Brain microvascular endothelial cell (primary cell): ENCODE measurements around the gene DHCR24.

Source experiments
- DNase-seq: peaks from one replicate; pipeline ENCODE4 v3.0.0-alpha.2; 2020
- H3K27ac ChIP-seq: fragments of 250-450 bp; sonication (Bioruptor Pico); 2 replicates; pipeline ENCODE4 v1.5.1; 2020; ENCODE audit warnings: mild to moderate bottlenecking, moderate library complexity
- H3K27me3 ChIP-seq: fragments of 250-450 bp; sonication (Bioruptor Pico); replicated peaks from 2 replicates; pipeline ENCODE4 v1.5.1; 2020; ENCODE audit warnings: mild to moderate bottlenecking
- H3K36me3 ChIP-seq: fragments of 250-450 bp; sonication (Bioruptor Pico); replicated peaks from 2 replicates; pipeline ENCODE4 v1.5.1; 2020; ENCODE audit warnings: mild to moderate bottlenecking
- H3K4me3 ChIP-seq: 2 replicates; pipeline ENCODE4 v1.5.1; 2011; ENCODE audit warnings: low read depth, mild to moderate bottlenecking, control low read depth, low read length, moderate library complexity
- CTCF ChIP-seq: IDR thresholded peaks from 2 replicates; pipeline ENCODE4 v1.5.1; 2011; ENCODE audit warnings: low read depth, mild to moderate bottlenecking, moderate library complexity, low read length, control low read depth, inconsistent platforms; ENCODE audit errors: missing control alignments
- in situ Hi-C: cut with HindIII; loops from 2 replicates; pipeline ENCODE4 v1.10.0; 2017; ENCODE audit warnings: low sequenced_read_pairs, low pct_ligation_motif_present

Gene DHCR24

GRCh38 chr1:54857141-54857540 is 29.9 kb downstream of the DHCR24 start:
- Histone ChIP-seq H3K36me3 (peaks cover 38% of the 10 kb centered on the region), H3K27me3 (no peaks in the 10 kb centered on the region), H3K4me3 (no peak overlapping the region), H3K27ac (peak overlapping the region; percentile 59)
- TF ChIP-seq CTCF = no peak
- in situ Hi-C loops = no loop called here
- no peak for DNase-seq

- Histone ChIP-seq H3K27ac (no peak overlapping the region), H3K27me3 (no peaks in the 10 kb centered on the region), H3K36me3 (peaks cover 47% of the 10 kb centered on the region), H3K4me3 (no peak overlapping the region)
- no peak for DNase-seq
- TF ChIP-seq CTCF = no peak
- in situ Hi-C loops = no loop called here
Observed at GRCh38 chr1:54854381-54855020, 32.5 kb downstream of the DHCR24 start.

GRCh38 chr1:54853793-54854370 is 33.1 kb downstream of the DHCR24 start:
- no peak for TF ChIP-seq CTCF
- Histone ChIP-seq H3K27me3 (no peaks in the 10 kb centered on the region), H3K27ac (no peak overlapping the region), H3K4me3 (no peak overlapping the region), H3K36me3 (peaks cover 48% of the 10 kb centered on the region)
- DNase-seq = no peak
- in situ Hi-C loops = no loop called here

GRCh38 chr1:54853096-54853792 is 33.8 kb downstream of the DHCR24 start:
- no peaks in the 10 kb centered on the region for H3K27me3 ChIP-seq
- TF ChIP-seq CTCF = no peak
- H3K4me3 ChIP-seq = no peak overlapping the region
- in situ Hi-C loops = no loop called here
- no peak for DNase-seq
- H3K27ac ChIP-seq = no peak overlapping the region
- H3K36me3 ChIP-seq = peaks cover 52% of the 10 kb centered on the region

- H3K27ac ChIP-seq = no peak overlapping the region
- peaks cover 56% of the 10 kb centered on the region for H3K36me3 ChIP-seq
- no peak overlapping the region for H3K4me3 ChIP-seq
- H3K27me3 ChIP-seq = no peaks in the 10 kb centered on the region
- in situ Hi-C loops = no loop called here
- DNase-seq = no peak
- TF ChIP-seq CTCF = no peak
Observed at GRCh38 chr1:54851936-54852524, 35.0 kb downstream of the DHCR24 start.
